ENCODE results near the gene RBPJL. TPM values are rescaled to one million over a fixed set of nuclear protein-coding genes. Genes with fewer than 3 reads are reported as not detected.

Gene RBPJL
- total RNA-seq, 1 experiment from 2014 or later = not detected

GRCh38 chr20:45275338-45275737, 31.3 kb upstream of the RBPJL start:
- no peak overlapping the region for H3K4me2 ChIP-seq (ENCODE audit: low read length)
- H3K9me3 ChIP-seq (ENCODE audit: control insufficient read depth in 1 of 2, insufficient read depth in 1 of 2, low read depth in 1 of 2, low read length in 2 of 2) = no peaks in the 10 kb centered on the region
- no peak overlapping the region for H3K27ac ChIP-seq (ENCODE audit: low read depth, low read length)
- intact Hi-C loops (cut with micrococcal nuclease) = no loop called here
- no peaks in the 10 kb centered on the region for H3K4me1 ChIP-seq (ENCODE audit: control insufficient read depth in 1 of 2, insufficient read depth in 2 of 2, low read length in 2 of 2)
- ChIA-PET CTCF (no interaction called here), RAD21 (ENCODE audit: low non-redundant PET in 1 of 2, low total read pairs in 2 of 2, uncharacterized antibody in 2 of 2, unreplicated experiment in 2 of 2) (no interaction called here), POLR2A (interaction anchor here (0.7 kb wide), 1 partner anchor 162 kb away, joined by 3 read pairs; no protein-coding TSS in a partner anchor)
- DNase-seq (ENCODE audit: low read depth, low spot score) = no peak
- H3K27me3 ChIP-seq (ENCODE audit: insufficient read depth, low read length) = peaks cover 16% of the 10 kb centered on the region; the same call in 1 of the 2 replicates
- H3K79me2 ChIP-seq (ENCODE audit: insufficient read depth, low read length) = no peaks in the 10 kb centered on the region
- BruUV-seq (replicated peaks) = no TSS peak
- H2AFZ ChIP-seq (ENCODE audit: low read depth, low read length, poor library complexity, severe bottlenecking) = no peak overlapping the region
- no peak overlapping the region for H3K9ac ChIP-seq (ENCODE audit: low read length)
- H4K20me1 ChIP-seq (ENCODE audit: insufficient read depth) = no peaks in the 10 kb centered on the region
- no peaks in the 10 kb centered on the region for H3K9me2 ChIP-seq (ENCODE audit: insufficient read depth)
- no peak overlapping the region for H3K4me3 ChIP-seq (replicated peaks in 1 of 2; ENCODE audit: low read depth in 1 of 2, low read length in 2 of 2)
- H3K36me3 ChIP-seq (ENCODE audit: control insufficient read depth in 1 of 2, insufficient read depth in 2 of 2, low read length in 2 of 2) = no peaks in the 10 kb centered on the region
- no peak for TF ChIP-seq EGR1 (IDR thresholded peaks at IDR 0.05; ENCODE audit: low read depth)
- no peak for TF ChIP-seq JUND (IDR thresholded peaks at IDR 0.05)
- TF ChIP-seq ATF3 (IDR thresholded peaks at IDR 0.05) = no peak
- no peak for TF ChIP-seq ZNF274 (IDR thresholded peaks at IDR 0.05; ENCODE audit: low read depth, low read length)
- TF ChIP-seq FOSL1 (IDR thresholded peaks at IDR 0.05; ENCODE audit: low read depth) = no peak
- TF ChIP-seq POLR2A (IDR thresholded peaks at IDR 0.05; ENCODE audit: borderline replicate concordance, extremely low read depth, insufficient read depth, insufficient read length) = no peak
- TF ChIP-seq EZH2phosphoT487 (IDR thresholded peaks at IDR 0.05; ENCODE audit: borderline replicate concordance) = no peak
- TF ChIP-seq SP1 (IDR thresholded peaks at IDR 0.05; ENCODE audit: low read depth) = no peak
- no peak for TF ChIP-seq TCF7L2 (IDR thresholded peaks at IDR 0.05; ENCODE audit: borderline replicate concordance, extremely low read depth, insufficient read depth, insufficient read length)
- TF ChIP-seq POLR2AphosphoS5 (IDR thresholded peaks at IDR 0.05; ENCODE audit: low read depth, low read length) = no peak
- TF ChIP-seq CBX3 (IDR thresholded peaks at IDR 0.05; ENCODE audit: low read depth) = no peak
- TF ChIP-seq ELF1 (IDR thresholded peaks at IDR 0.05; ENCODE audit: borderline replicate concordance, low read depth) = no peak
- no peak for ATAC-seq

- ATAC-seq = no peak
- Histone ChIP-seq H3K9me3 (ENCODE audit: control insufficient read depth in 1 of 2, insufficient read depth in 1 of 2, low read depth in 1 of 2, low read length in 2 of 2) (no peaks in the 10 kb centered on the region), H3K9ac (ENCODE audit: low read length) (no peak overlapping the region), H3K4me3 (replicated peaks in 1 of 2; ENCODE audit: low read depth in 1 of 2, low read length in 2 of 2) (no peak overlapping the region), H3K4me1 (ENCODE audit: control insufficient read depth in 1 of 2, insufficient read depth in 2 of 2, low read length in 2 of 2) (peaks cover 0 to 11% of the 10 kb centered on the region in 2 experiments; a peak in 3 of 4 replicates), H3K4me2 (ENCODE audit: low read length) (no peak overlapping the region), H3K9me2 (ENCODE audit: insufficient read depth) (no peaks in the 10 kb centered on the region), H4K20me1 (ENCODE audit: insufficient read depth) (no peaks in the 10 kb centered on the region), H3K27me3 (ENCODE audit: insufficient read depth, low read length) (0 out of 2 replicates have a peak, but pooled peaks cover 3% of the 10 kb centered on the region), H3K36me3 (ENCODE audit: control insufficient read depth in 1 of 2, insufficient read depth in 2 of 2, low read length in 2 of 2) (no peaks in the 10 kb centered on the region), H3K27ac (ENCODE audit: low read depth, low read length) (no peak overlapping the region), H2AFZ (ENCODE audit: low read depth, low read length, poor library complexity, severe bottlenecking) (no peak overlapping the region), H3K79me2 (ENCODE audit: insufficient read depth, low read length) (no peaks in the 10 kb centered on the region)
- ChIA-PET POLR2A (interaction anchor here (1.1 kb wide), 1 partner anchor 10 kb away, joined by 3 read pairs; no protein-coding TSS in a partner anchor), CTCF (no interaction called here), RAD21 (ENCODE audit: low non-redundant PET in 1 of 2, low total read pairs in 2 of 2, uncharacterized antibody in 2 of 2, unreplicated experiment in 2 of 2) (no interaction called here)
- no TSS peak for BruUV-seq (replicated peaks)
- no peak for DNase-seq (ENCODE audit: low read depth, low spot score)
- intact Hi-C loops (cut with micrococcal nuclease) = no loop called here
- no peak for TF ChIP-seq ZBTB33 (IDR thresholded peaks at IDR 0.05; ENCODE audit: extremely low read depth, insufficient replicate concordance, low read length)
- TF ChIP-seq TCF7L2 (IDR thresholded peaks at IDR 0.05; ENCODE audit: borderline replicate concordance, extremely low read depth, insufficient read depth, insufficient read length) = no peak
- no peak for TF ChIP-seq YY1 (IDR thresholded peaks at IDR 0.05; ENCODE audit: extremely low read depth, insufficient replicate concordance, low read depth, low read length)
- no peak for TF ChIP-seq CTCF (IDR thresholded peaks at IDR 0.05 in 2 of 3, conservative IDR thresholded peaks at IDR 0.05 in 1 of 3; ENCODE audit: borderline replicate concordance in 1 of 3, insufficient read depth in 1 of 3, low read depth in 2 of 3, low read length in 2 of 3)
- no peak for TF ChIP-seq MAX (IDR thresholded peaks at IDR 0.05)
- TF ChIP-seq SRF (IDR thresholded peaks at IDR 0.05; ENCODE audit: low read depth) = no peak
- no peak for TF ChIP-seq POLR2AphosphoS5 (IDR thresholded peaks at IDR 0.05; ENCODE audit: low read depth, low read length)
- TF ChIP-seq JUND (IDR thresholded peaks at IDR 0.05) = no peak
- TF ChIP-seq FOSL1 (IDR thresholded peaks at IDR 0.05; ENCODE audit: low read depth) = no peak
- TF ChIP-seq ELF1 (IDR thresholded peaks at IDR 0.05; ENCODE audit: borderline replicate concordance, low read depth) = no peak
These were observed 26.6 kb upstream of the RBPJL start for GRCh38 chr20:45279992-45280391.
